ENCODE results near the gene EMX1. TPM values are rescaled to one million over a fixed set of nuclear protein-coding genes. Genes with fewer than 3 reads are reported as not detected.
A peak's percentile ranks its signal among the peaks of the same experiment; 100 is the strongest.

Gene EMX1
- total and polyA plus RNA-seq, 2 of the 13 experiments (the other 11 are each of a cell fraction or from before 2014, with no cell fraction given): 0.62 to 4.9 TPM

- TF ChIP-seq ZNF142 (CRISPR knock-in tag; IDR thresholded peaks at IDR 0.05) (no peak), TOPORS (CRISPR knock-in tag; IDR thresholded peaks at IDR 0.05) (no peak), RXRA (CRISPR knock-in tag; IDR thresholded peaks at IDR 0.05) (0 out of 2 replicates have a peak, but pooled peaks have one; percentile 16), AFF4 (CRISPR knock-in tag; IDR thresholded peaks at IDR 0.05) (no peak), HINFP (CRISPR knock-in tag; IDR thresholded peaks at IDR 0.05; ENCODE audit: low read depth) (no peak), SPEN (CRISPR knock-in tag; IDR thresholded peaks at IDR 0.05; ENCODE audit: low read depth) (no peak), SRSF4 (IDR thresholded peaks at IDR 0.05; ENCODE audit: low read depth, low read length, poor library complexity, severe bottlenecking) (no peak), BCL6 (CRISPR knock-in tag; IDR thresholded peaks at IDR 0.05) (0 out of 2 replicates have a peak, but pooled peaks have one; percentile 4), GFI1 (CRISPR knock-in tag; IDR thresholded peaks at IDR 0.05; ENCODE audit: borderline replicate concordance) (no peak), IKZF1 (IDR thresholded peaks at IDR 0.05) (no peak), HNRNPH1 (optimal IDR thresholded peaks at IDR 0.05; ENCODE audit: low read depth, low read length) (no peak), ZMYM4 (CRISPR knock-in tag; IDR thresholded peaks at IDR 0.05) (0 out of 2 replicates have a peak, but pooled peaks have one; percentile 37), PHF8 (CRISPR knock-in tag; IDR thresholded peaks at IDR 0.05) (no peak), CC2D1A (CRISPR knock-in tag; IDR thresholded peaks at IDR 0.05) (no peak), ZBTB14 (CRISPR knock-in tag; IDR thresholded peaks at IDR 0.05) (no peak), ZBTB43 (CRISPR knock-in tag; conservative IDR thresholded peaks at IDR 0.05) (no peak)
Measured at GRCh38 chr2:72892506-72893173, 24.7 kb upstream of the EMX1 start (continued).

Measured in HepG2 (cell line).